GF-D8 (cell line): ENCODE measurements around the gene SMG1.
"Not testable (repeated sequence)": the region's sequence is repeated elsewhere in the genome, so short reads cannot be mapped to it uniquely, and the experiment has no call there.

Experiments used
- DNase-seq: peaks from one replicate; lab custom pipeline; 2025; lab: John Stamatoyannopoulos, UW

Gene SMG1

GRCh38 chr16:18933501-18933900, 7.3 kb upstream of the SMG1 start:
- no peak for DNase-seq

GRCh38 chr16:18932243-18932987, 6.2 kb upstream of the SMG1 start:
- no peak for DNase-seq

DNA sequence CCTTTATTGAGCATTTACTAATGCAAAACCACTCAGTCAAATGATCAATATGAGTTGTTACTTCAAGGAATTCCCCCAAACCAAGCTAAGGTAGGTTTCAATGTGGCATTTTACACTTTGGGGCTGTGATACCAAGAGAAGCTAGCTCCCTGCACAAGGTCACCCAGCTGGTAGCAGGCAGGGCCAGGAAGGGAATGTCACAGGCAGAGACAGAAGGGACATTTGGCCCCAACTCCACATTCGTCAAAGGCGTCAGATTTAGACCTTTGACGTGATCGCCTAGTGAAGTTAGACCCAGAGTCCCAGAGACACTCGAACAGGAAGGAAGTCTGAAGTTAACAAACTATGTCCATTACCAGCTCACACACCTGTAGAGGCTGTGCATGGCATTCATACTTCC, 5.5 kb upstream of the SMG1 start:
- DNase-seq: no peak

DNA sequence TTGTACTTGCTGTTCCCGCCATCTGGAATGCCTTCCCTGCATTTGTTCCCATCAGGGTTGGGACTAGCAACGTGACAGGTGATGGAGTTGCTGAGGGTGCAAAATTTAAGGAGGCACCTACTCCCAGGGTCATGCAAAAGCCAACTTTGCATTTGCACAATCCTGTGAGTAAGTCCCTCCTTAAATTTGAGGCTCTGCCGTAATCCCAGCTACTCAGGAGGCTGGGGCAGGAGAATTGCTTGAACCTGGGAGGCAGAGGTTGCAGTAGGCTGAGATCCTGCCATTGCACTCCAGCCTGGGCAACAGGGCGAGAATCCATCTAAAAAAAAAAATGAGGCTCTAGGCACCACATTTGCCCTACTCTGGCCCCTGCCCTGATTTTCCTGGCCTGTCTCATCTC, 3.9 kb upstream of the SMG1 start:
- not testable (repeated sequence) for DNase-seq

DNA sequence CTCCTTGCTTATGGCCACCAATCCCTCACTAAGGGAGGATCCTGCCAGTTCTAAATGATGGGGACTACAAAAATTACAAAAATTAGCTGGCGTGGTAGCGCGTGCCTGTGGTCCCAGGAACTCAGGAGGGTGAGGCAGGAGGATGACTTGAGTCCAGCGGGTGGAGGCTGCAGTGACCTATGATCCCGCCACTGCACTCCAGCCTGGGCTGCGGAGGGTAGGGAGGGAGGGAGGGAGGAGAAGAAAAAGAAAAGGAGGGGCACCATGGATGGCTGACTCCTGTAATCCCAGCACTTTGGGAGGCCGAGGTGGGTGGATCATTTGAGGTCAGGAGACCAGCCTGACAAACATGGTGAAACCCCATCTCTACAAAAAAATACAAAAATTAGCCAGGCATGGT, 1.9 kb upstream of the SMG1 start:
- DNase-seq: not testable (repeated sequence)

- DNase-seq: not testable (repeated sequence)
Measured at GRCh38 chr16:18925215-18925985, 808 bp downstream of the SMG1 start.

- DNase-seq: not testable (repeated sequence)
Measured at GRCh38 chr16:18923935-18924334, 2.3 kb downstream of the SMG1 start.

GRCh38 chr16:18923124-18923523, 3.1 kb downstream of the SMG1 start:
- not testable (repeated sequence) for DNase-seq

DNA sequence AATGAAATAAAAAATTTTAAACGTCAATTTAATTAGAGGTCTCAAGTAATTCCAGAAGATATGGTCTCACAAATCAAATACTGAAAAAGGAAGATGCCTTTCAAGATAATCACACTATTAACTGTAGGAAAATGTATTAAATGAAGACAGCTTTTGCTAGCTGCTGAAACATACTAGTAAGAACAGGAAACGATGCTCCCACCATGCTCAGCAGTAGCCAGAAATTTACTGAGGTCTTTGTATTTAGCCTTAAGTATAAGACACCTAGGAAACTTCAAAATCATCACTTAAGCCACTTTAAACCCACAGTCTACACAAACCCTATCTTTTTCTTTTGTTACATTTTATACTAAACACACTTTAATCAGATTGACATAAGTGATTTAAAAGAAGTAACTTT, 16.6 kb downstream of the SMG1 start:
- DNase-seq: not testable (repeated sequence)

- DNase-seq: not testable (repeated sequence)
Measured at GRCh38 chr16:18908716-18909115, 17.5 kb downstream of the SMG1 start.

- DNase-seq: not testable (repeated sequence)
Measured at GRCh38 chr16:18902778-18903177, 23.4 kb downstream of the SMG1 start.

- not testable (repeated sequence) for DNase-seq
Measured at GRCh38 chr16:18902044-18902443, 24.2 kb downstream of the SMG1 start.

DNA sequence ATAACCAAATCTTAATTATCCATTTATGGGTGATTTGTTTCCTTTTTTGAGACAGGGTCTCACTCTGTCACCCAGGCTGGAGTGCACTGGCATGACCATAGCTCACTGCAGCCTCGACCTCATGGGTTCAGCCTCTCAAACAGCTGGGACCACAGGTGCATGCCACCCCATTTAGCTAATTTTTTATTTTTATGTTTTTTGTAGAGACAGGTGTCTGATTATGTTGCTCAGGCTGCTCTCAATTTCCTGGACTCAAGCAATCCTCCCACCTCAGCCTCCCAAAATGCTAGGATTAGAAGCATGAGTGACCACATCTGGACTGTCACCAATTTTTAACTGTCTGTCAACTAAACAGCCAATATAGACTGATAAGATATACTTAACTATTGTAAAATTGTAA, 25.0 kb downstream of the SMG1 start:
- not testable (repeated sequence) for DNase-seq

- not testable (repeated sequence) for DNase-seq
Measured at GRCh38 chr16:18884456-18884855, 41.8 kb downstream of the SMG1 start.

DNA sequence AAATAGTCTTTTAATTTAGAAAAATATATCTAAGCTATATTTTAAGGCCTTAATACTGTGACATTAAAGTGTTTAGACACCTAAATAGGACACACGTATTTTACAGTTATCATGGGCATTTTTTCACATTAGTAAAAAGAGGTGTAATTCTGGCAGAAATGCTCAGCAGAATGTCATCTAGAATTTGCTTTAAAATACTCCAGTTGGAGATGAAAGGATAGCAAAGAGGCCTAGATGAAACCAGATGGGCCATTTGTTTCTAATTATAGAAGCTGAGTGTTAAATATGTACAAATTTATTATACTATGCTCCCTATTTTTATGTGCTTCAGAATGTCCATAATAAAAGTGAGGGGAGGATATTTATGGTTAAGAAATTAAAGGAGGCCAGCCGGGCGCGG, 48.5 kb downstream of the SMG1 start:
- not testable (repeated sequence) for DNase-seq

- not testable (repeated sequence) for DNase-seq
Measured at GRCh38 chr16:18877259-18877658, 48.9 kb downstream of the SMG1 start.

- DNase-seq: not testable (repeated sequence)
Measured at GRCh38 chr16:18876301-18876700, 49.9 kb downstream of the SMG1 start.

DNA sequence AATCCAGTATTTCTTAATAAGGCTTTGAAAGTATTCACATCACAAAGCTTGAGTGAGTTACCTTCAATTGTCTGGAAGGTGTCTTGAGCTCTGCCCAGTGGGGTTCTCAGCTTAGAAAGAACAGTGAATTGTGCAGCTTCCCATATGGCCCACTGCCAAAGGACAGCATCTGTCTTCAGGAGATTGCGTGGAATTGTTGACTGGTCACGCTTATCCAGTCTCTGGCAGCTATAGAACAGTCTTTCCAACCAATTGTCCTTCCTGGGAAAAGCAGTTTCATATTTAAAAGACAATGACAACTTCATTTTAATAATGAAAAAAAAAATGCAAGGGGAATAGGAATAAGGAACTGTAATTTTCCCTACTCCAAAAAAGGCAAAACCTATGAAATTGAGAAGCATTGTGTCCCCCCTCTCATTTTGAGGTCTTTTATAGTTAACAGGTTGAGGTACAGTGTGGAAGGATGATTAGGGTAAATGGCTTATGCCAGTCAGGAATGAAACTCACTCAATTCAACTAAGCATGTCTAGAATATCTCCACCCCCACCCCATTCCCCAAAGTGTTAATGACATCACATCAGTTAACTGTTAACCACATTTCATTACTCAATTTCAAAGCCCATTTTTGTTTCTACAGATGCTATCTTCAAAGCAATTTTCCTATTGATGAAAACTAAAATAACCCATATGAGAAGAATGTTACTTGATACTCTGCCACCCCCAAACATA, 57.0 kb downstream of the SMG1 start:
- not testable (repeated sequence) for DNase-seq

GRCh38 chr16:18866277-18866823, 59.9 kb downstream of the SMG1 start:
- not testable (repeated sequence) for DNase-seq

DNA sequence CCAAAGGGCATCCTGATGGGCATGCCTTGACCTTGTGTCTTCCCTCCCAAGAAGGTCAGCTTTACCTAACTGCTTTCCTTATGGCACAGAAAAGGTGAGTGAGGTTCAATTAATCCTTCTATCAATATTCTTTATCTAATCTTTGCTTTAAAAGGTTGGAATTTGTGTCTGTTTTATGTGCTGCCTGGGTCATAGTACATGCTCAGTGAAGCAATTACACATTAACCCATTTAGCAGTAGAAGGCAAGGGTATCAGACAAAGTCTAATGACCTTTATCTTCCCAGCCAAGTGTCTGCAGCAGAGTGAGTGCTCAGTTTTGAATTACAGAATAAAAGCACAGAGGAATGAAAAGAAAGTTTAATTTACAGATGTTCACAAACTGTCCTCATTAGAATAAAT, 63.3 kb downstream of the SMG1 start:
- not testable (repeated sequence) for DNase-seq

DNA sequence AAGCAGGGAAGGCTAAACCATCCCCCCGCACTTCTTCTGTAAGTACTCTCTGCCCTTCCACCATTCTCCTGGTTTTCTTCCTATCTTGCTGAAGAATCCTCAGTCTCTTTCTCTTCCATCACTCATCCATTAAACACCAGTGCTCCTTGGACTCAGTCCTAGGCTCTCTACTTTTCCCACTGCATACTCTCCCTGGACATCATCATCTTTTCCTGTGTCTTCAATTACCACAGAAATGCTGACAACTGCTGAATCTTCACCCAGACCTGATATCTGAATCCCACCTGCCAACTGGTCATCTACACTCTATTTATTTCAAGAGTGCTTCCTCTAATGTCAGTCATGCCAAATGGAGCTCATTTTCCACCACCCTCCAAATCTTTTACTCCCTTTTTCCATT, 71.0 kb downstream of the SMG1 start:
- no peak for DNase-seq

GRCh38 chr16:18853694-18854093, 72.5 kb downstream of the SMG1 start:
- no peak for DNase-seq
